ENCODE results near the gene GRK3.
"Not testable (repeated sequence)": the region's sequence is repeated elsewhere in the genome, so short reads cannot be mapped to it uniquely, and the experiment has no call there.

GRK3 gene

GRCh38 chr22:25564320-25564978, at the start of gene GRK3:
TSS of gene GRK3 (plus strand) at chr22:25564675. CDS start at chr22:25565041, 366 bp downstream.
- in situ Hi-C loops (cut with HindIII; ENCODE audit: low pct_ligation_motif_present, low pct_unique_long_range_greater_than_20kb, low sequenced_read_pairs): no loop called here
- peak; percentile 51 for DNase-seq

DNA sequence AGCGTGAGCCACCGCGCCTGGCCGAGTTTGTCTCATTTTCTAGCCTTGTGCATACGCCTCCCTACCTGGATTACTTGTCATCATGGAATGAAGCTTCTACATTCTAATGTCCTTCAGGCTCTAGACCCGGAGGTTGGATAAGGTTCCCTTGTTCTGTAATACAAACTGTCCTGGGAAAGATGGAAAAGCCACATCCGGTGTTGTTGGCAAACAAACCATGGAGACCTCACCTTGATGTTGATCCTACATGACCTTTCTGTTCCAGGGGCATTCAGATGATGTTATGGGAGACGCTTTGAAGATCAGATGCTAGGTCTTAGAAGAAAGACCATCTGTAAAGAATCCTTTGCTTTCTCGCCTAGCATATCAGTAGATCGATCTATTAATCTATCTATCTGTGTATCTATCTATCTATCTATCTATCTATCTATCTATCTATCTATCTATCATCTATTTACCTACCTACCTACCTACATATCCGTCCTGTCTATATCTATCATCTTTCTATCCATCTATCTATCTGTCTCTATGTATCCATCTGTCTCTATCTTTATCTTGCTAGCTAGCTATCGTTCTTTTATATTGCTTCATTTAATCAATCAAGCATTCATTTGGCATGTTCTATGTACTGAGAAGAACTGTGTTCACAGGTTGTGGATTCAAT, 46.3 kb upstream of the GRK3 start:
- in situ Hi-C loops (cut with HindIII; ENCODE audit: low pct_ligation_motif_present, low pct_unique_long_range_greater_than_20kb, low sequenced_read_pairs): no loop called here

DNA sequence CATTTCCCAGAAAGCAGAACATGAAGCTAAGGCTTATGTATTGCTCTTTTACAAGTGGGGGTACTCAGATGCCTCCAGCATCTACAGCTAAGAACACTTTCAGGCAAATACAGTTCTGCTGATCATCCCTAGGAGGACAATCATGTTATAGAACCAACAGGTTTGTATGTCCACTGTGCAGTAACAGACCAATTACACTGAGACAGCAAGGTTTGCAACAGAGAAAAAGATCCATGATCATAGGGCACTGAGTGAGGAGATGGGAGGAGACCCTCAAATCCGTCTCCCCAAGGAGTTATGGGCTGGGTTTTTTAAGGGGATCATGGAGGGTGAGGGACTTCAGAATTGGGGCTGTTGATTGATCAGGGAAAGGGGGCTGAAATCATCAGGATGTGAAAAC, 39.1 kb upstream of the GRK3 start:
- no peak for DNase-seq
- in situ Hi-C loops (cut with HindIII; ENCODE audit: low pct_ligation_motif_present, low pct_unique_long_range_greater_than_20kb, low sequenced_read_pairs): no loop called here

More for the DNA sequence above, 46.3 kb upstream of the GRK3 start:
- no peak for DNase-seq

DNA sequence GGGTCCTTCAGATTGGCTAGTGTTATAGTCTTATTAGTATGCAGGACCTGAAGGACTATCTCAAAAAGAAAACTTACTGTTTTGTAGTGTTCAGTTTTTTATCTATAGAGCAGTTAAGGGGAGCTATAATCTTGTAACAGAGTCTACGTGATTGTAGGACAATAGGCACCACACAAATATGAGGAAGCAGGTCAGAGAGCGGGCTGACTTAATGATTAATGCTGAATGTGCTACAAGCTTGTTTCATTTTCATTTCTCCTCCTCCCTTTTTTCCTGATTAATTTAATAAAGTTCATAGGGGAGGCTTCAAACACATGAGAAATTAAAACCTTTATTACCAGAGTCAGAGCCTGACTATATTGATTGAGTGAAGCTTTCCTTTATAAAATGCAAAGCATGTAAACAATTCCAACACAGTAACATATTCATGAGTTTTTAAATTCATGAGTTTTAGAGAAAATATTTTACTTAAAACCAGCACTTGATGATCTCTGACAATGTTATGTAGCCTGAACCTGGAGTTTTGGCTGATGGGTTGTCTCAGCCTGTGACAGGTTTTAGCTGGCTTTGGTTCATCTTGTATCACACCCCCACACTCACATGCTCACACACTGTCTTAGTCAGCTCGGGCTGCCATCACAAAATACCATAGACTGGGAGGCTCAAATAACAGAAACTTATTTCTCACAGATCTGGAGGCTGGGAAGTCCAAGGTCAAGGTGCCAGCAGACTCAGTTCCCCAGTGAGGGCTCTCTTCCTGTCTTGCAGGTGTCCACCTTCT, 38.5 kb upstream of the GRK3 start:
- in situ Hi-C loops (cut with HindIII; ENCODE audit: low pct_ligation_motif_present, low pct_unique_long_range_greater_than_20kb, low sequenced_read_pairs); DNase-seq: not testable (repeated sequence)

DNA sequence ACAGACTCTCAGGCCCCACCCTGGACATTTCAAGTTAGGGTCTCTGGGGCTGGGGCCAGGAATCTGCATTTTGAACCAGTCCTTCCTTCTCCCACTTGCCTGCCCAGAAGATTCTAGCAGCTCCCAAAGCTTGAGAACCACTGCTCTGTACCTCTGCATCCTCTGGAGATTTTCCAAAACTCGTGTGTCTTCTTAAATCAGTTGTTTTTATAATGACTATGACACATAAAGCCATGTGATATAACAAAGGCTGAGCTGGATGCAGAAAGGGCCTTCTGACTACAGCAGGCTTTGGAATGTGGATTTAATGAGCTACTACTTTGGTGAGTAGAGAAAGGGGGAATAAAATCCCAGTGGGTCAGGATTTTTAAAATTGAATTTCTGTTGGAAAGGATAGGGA, 37.5 kb upstream of the GRK3 start:
- DNase-seq; in situ Hi-C loops (cut with HindIII; ENCODE audit: low pct_ligation_motif_present, low pct_unique_long_range_greater_than_20kb, low sequenced_read_pairs): not testable (repeated sequence)

GRCh38 chr22:25528068-25528467, 36.4 kb upstream of the GRK3 start:
- in situ Hi-C loops (cut with HindIII; ENCODE audit: low pct_ligation_motif_present, low pct_unique_long_range_greater_than_20kb, low sequenced_read_pairs); DNase-seq: not testable (repeated sequence)

DNA sequence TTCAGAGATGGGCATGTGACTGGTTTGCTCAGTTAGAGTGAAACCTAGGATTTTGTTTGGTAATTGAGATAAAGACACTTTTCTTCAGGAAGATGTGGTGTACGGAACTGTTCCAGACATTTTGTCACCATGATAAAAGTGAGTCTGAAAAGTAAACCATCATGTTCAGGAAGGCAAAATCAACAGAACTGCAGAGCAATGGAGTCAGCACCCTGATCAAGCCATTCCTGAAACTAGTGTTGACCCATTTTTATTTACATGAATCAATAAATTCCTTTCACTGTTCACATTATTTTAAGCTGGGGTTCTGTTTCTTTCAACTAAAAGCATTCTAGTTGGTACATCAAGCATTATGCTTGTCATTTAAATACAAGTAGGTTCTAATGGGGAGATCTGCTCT, 35.4 kb upstream of the GRK3 start:
- DNase-seq; in situ Hi-C loops (cut with HindIII; ENCODE audit: low pct_ligation_motif_present, low pct_unique_long_range_greater_than_20kb, low sequenced_read_pairs): not testable (repeated sequence)

DNA sequence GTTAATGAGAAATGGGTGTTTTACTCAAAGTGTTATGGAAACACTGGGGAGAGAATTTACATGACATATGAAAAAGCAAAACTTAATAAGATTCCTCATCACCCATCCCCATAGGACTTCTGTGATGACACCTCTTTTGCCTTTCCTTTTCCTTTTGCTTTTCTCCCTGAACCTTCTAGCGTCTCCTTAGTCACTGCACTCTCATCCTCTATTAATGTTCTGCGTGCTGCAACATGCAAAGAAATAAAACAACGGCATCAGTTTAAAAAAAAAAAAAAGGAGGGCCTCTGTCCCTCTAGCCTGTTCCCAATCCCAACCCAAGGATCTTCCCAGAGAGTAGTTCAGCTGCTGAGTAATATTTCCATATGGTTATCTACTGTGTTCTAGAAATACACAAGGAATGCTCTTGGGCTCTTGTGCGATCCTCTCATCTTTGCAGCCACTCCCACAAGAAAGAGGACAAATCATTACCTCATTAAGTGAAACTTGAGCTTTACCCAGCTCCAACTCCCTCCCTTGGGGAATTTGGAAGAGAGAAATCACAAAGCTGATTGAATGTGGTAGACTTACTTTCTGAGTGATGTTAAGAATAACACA, 34.8 kb upstream of the GRK3 start:
- in situ Hi-C loops (cut with HindIII; ENCODE audit: low pct_ligation_motif_present, low pct_unique_long_range_greater_than_20kb, low sequenced_read_pairs); DNase-seq: not testable (repeated sequence)

- DNase-seq; in situ Hi-C loops (cut with HindIII; ENCODE audit: low pct_ligation_motif_present, low pct_unique_long_range_greater_than_20kb, low sequenced_read_pairs): not testable (repeated sequence)
Observed at GRCh38 chr22:25531677-25532076, 32.8 kb upstream of the GRK3 start.

GRCh38 chr22:25534724-25535123, 29.8 kb upstream of the GRK3 start:
- no peak for DNase-seq
- in situ Hi-C loops (cut with HindIII; ENCODE audit: low pct_ligation_motif_present, low pct_unique_long_range_greater_than_20kb, low sequenced_read_pairs): no loop called here

DNA sequence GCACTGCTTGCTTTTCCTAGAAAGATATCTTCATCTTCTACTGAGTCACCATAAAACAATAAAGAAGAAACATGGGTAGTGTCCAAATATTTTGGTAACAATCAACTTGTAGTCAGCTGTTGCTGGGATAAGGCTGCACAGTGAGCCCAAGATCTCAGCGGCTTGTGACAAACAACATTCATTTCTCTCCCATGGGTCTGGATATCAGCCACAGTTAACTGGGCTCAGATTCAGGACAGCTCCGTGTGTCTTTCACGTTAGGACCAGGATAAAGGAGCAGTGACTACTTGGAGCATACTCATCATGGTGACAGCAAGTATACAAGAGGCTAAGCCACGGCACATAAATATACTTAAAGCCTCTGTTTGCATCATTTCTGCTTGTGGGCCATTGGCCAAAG, 27.9 kb upstream of the GRK3 start:
- DNase-seq: no peak
- in situ Hi-C loops (cut with HindIII; ENCODE audit: low pct_ligation_motif_present, low pct_unique_long_range_greater_than_20kb, low sequenced_read_pairs): no loop called here

GRCh38 chr22:25540166-25540907, 24.1 kb upstream of the GRK3 start:
- in situ Hi-C loops (cut with HindIII; ENCODE audit: low pct_ligation_motif_present, low pct_unique_long_range_greater_than_20kb, low sequenced_read_pairs): no loop called here
- DNase-seq: no peak

GRCh38 chr22:25540908-25541660, 23.4 kb upstream of the GRK3 start:
- no peak for DNase-seq
- in situ Hi-C loops (cut with HindIII; ENCODE audit: low pct_ligation_motif_present, low pct_unique_long_range_greater_than_20kb, low sequenced_read_pairs): no loop called here

- DNase-seq: no peak
- in situ Hi-C loops (cut with HindIII; ENCODE audit: low pct_ligation_motif_present, low pct_unique_long_range_greater_than_20kb, low sequenced_read_pairs): no loop called here
Observed at GRCh38 chr22:25542191-25542590, 22.3 kb upstream of the GRK3 start.

- DNase-seq: no peak
- in situ Hi-C loops (cut with HindIII; ENCODE audit: low pct_ligation_motif_present, low pct_unique_long_range_greater_than_20kb, low sequenced_read_pairs): no loop called here
Observed at GRCh38 chr22:25542720-25543402, 21.6 kb upstream of the GRK3 start.

DNA sequence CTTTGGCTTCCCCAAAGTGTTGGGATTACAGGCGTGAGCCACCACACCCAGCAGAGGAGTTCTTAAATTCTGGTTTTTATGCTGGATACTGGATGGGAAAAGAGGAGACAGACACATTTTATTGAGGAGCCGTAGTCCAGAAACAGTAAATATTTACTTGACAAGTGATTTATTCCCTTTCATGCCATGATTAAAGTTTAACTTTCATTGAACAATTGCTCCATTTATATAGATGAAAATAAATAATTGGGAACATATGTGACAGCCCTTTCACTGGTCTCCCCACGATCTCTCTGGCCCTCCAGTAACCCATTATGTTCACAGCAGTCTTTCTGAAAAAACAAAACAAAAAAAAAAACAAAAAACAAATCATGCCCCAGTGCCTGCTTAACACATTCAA, 19.3 kb upstream of the GRK3 start:
- in situ Hi-C loops (cut with HindIII; ENCODE audit: low pct_ligation_motif_present, low pct_unique_long_range_greater_than_20kb, low sequenced_read_pairs): no loop called here
- DNase-seq: no peak

- DNase-seq: no peak
- in situ Hi-C loops (cut with HindIII; ENCODE audit: low pct_ligation_motif_present, low pct_unique_long_range_greater_than_20kb, low sequenced_read_pairs): no loop called here
Observed at GRCh38 chr22:25545672-25546071, 18.8 kb upstream of the GRK3 start.

All from ACHN (cell line).